Nephron (organoid): ENCODE data around the gene HIPK4.

Source experiments
- H3K27ac Mint-ChIP-seq, 3 experiments: 2 replicates each; pipeline ENCODE4 v1.8.0; 2020; ENCODE audit warnings: mixed read lengths in 3 of 3, mild to moderate bottlenecking in 2 of 3, moderate library complexity in 1 of 3
- H3K27me3 Mint-ChIP-seq: 2 replicates; pipeline ENCODE4 v1.8.0; 2021; ENCODE audit warnings: low read depth, mild to moderate bottlenecking, moderate library complexity, mixed read lengths
- H3K36me3 Mint-ChIP-seq: 2 replicates; pipeline ENCODE4 v1.8.0; 2020; ENCODE audit warnings: low read depth, mixed read lengths
- H3K4me1 Mint-ChIP-seq: 2 replicates; pipeline ENCODE4 v1.8.0; 2020; ENCODE audit warnings: mixed read lengths
- H3K4me3 Mint-ChIP-seq, 3 experiments: 2 replicates each; pipeline ENCODE4 v1.8.0; 2020; ENCODE audit warnings: mild to moderate bottlenecking in 3 of 3, mixed read lengths in 3 of 3, moderate library complexity in 2 of 3
- H3K9me3 Mint-ChIP-seq: 2 replicates; pipeline ENCODE4 v1.8.0; 2020; ENCODE audit warnings: mixed read lengths
- CTCF ChIP-seq, 3 experiments: fragments of 200-600 bp; sonication (generic); IDR thresholded peaks; one replicate each; pipeline ENCODE4 v1.5.0; 2021; ENCODE audit warnings: antibody characterized with exemption in 3 of 3; ENCODE audit not compliant: unreplicated experiment in 3 of 3

Gene HIPK4

GRCh38 chr19:40355975-40356680, 33.9 kb downstream of the HIPK4 start:
- H3K4me1 Mint-ChIP-seq, result peaks cover 24% of the 10 kb centered on the region
- peak overlapping the region in 2 of 3 experiments; percentile 24 to 80 for H3K27ac Mint-ChIP-seq
- H3K27me3 Mint-ChIP-seq, result no peaks in the 10 kb centered on the region
- H3K9me3 Mint-ChIP-seq, result no peaks in the 10 kb centered on the region
- no peak for TF ChIP-seq CTCF (IDR thresholded peaks at IDR 0.05; ENCODE audit: unreplicated experiment in 3 of 3)
- H3K4me3 Mint-ChIP-seq, result no peak overlapping the region
- no peaks in the 10 kb centered on the region for H3K36me3 Mint-ChIP-seq

GRCh38 chr19:40348961-40349507, 40.9 kb downstream of the HIPK4 start:
- Mint-ChIP-seq H3K4me1 (peaks cover 25% of the 10 kb centered on the region), H3K27ac (peak overlapping the region; percentile 31 to 87 (median 76))

GRCh38 chr19:40348125-40348913, 41.7 kb downstream of the HIPK4 start, which contains the start of the genes C19orf47 and PLD3:
TSS of gene C19orf47 (minus strand) at chr19:40348397. CDS start at chr19:40341857, 6,540 bp downstream.
TSS of gene PLD3 (plus strand) at chr19:40348695. CDS start at chr19:40366484, 17,789 bp downstream.
- TF ChIP-seq CTCF (IDR thresholded peaks at IDR 0.05; ENCODE audit: unreplicated experiment in 3 of 3), result no peak
- no peaks in the 10 kb centered on the region for H3K9me3 Mint-ChIP-seq
- peak within 1 kb of the TSS; percentile 31 to 87 (median 76) for H3K27ac Mint-ChIP-seq
- H3K4me3 Mint-ChIP-seq, result peak within 1 kb of the TSS; percentile 93 to 96 (median 94)
- H3K36me3 Mint-ChIP-seq, result peaks cover 3% of the 10 kb centered on the region
- H3K27me3 Mint-ChIP-seq, result no peaks in the 10 kb centered on the region
- peaks cover 32% of the 10 kb centered on the region for H3K4me1 Mint-ChIP-seq

More at GRCh38 chr19:40348961-40349507, 40.9 kb downstream of the HIPK4 start:
- TF ChIP-seq CTCF (IDR thresholded peaks at IDR 0.05; ENCODE audit: unreplicated experiment in 3 of 3), result no peak
- Mint-ChIP-seq H3K9me3 (no peaks in the 10 kb centered on the region), H3K4me3 (peak overlapping the region; percentile 93 to 96 (median 94)), H3K27me3 (no peaks in the 10 kb centered on the region), H3K36me3 (peaks cover 3% of the 10 kb centered on the region)

GRCh38 chr19:40344422-40344821, 45.6 kb downstream of the HIPK4 start:
- H3K9me3 Mint-ChIP-seq, result no peaks in the 10 kb centered on the region
- no peak for TF ChIP-seq CTCF (IDR thresholded peaks at IDR 0.05; ENCODE audit: unreplicated experiment in 3 of 3)
- H3K4me3 Mint-ChIP-seq, result peak overlapping the region in 2 of 3 experiments; percentile 43 to 68
- peaks cover 11% of the 10 kb centered on the region for H3K36me3 Mint-ChIP-seq
- peak overlapping the region in 2 of 3 experiments; percentile 49 to 69 for H3K27ac Mint-ChIP-seq
- peaks cover 49% of the 10 kb centered on the region for H3K4me1 Mint-ChIP-seq
- H3K27me3 Mint-ChIP-seq, result no peaks in the 10 kb centered on the region

GRCh38 chr19:40342644-40343311, 47.2 kb downstream of the HIPK4 start:
- TF ChIP-seq CTCF (IDR thresholded peaks at IDR 0.05; ENCODE audit: unreplicated experiment in 3 of 3), result no peak

More at GRCh38 chr19:40342644-40343311, 47.2 kb downstream of the HIPK4 start:
- no peaks in the 10 kb centered on the region for H3K9me3 Mint-ChIP-seq
- H3K36me3 Mint-ChIP-seq, result peaks cover 20% of the 10 kb centered on the region
- H3K4me3 Mint-ChIP-seq, result peak overlapping the region; percentile 13 to 45 (median 21)
- H3K27ac Mint-ChIP-seq, result peak overlapping the region; percentile 56 to 98 (median 76)
- no peaks in the 10 kb centered on the region for H3K27me3 Mint-ChIP-seq
- peaks cover 55% of the 10 kb centered on the region for H3K4me1 Mint-ChIP-seq
